DOHH2 (cell line): Measurements from ENCODE around the gene RGS3.

Experiments
- CTCF ChIP-seq: fragments of 200-600 bp; sonication (generic); IDR thresholded peaks from one replicate; pipeline ENCODE4 v1.5.1; 2014; ENCODE audit warnings: antibody characterized with exemption, mild to moderate bottlenecking, low read depth, low read length; ENCODE audit not compliant: poor library complexity, severe bottlenecking
- EZH2phosphoT487 ChIP-seq: fragments of 200-600 bp; sonication (generic); IDR thresholded peaks from 2 replicates; pipeline ENCODE4 v1.6.1; 2017; ENCODE audit warnings: borderline replicate concordance, mild to moderate bottlenecking, antibody characterized with exemption, low read length, moderate library complexity, mixed read lengths

GRCh38 chr9:113623851-113624485, 160.4 kb downstream of the RGS3 start:
- TF ChIP-seq CTCF (no peak), EZH2phosphoT487 (no peak)
